Mesenchymal stem cell (in vitro differentiated cells and primary cell): ENCODE results near the gene APOM.

Experiments
- DNase-seq: peaks from one replicate; pipeline ENCODE4 v3.0.0-alpha.2; 2013
- H2AFZ ChIP-seq: one replicate; pipeline ENCODE4 v1.6.1; 2013; ENCODE audit warnings: low read depth, mild to moderate bottlenecking, control low read depth, inconsistent platforms, low read length, moderate library complexity
- H2AK5ac ChIP-seq: 2 replicates; pipeline ENCODE4 v1.6.1; 2013; ENCODE audit warnings: low read length, moderate library complexity, mild to moderate bottlenecking, inconsistent platforms; ENCODE audit not compliant: severe bottlenecking
- H2BK120ac ChIP-seq: one replicate; pipeline ENCODE4 v1.6.1; 2013; ENCODE audit warnings: low read depth, mild to moderate bottlenecking, inconsistent platforms, low read length, moderate library complexity
- H2BK12ac ChIP-seq, 2 experiments: one replicate each; pipeline ENCODE4 v1.6.1; 2013; ENCODE audit warnings: inconsistent platforms in 2 of 2, low read length in 2 of 2, mild to moderate bottlenecking in 2 of 2, moderate library complexity in 2 of 2, control low read depth in 1 of 2
- H2BK15ac ChIP-seq: one replicate; pipeline ENCODE4 v1.6.1; 2013; ENCODE audit warnings: mild to moderate bottlenecking, low read depth, inconsistent platforms; ENCODE audit not compliant: poor library complexity, severe bottlenecking
- H2BK5ac ChIP-seq: 2 replicates; pipeline ENCODE4 v1.6.1; 2013; ENCODE audit warnings: low read depth, mild to moderate bottlenecking, low read length, control low read depth, inconsistent platforms; ENCODE audit not compliant: poor library complexity, severe bottlenecking
- H3K14ac ChIP-seq, 2 experiments: one replicate each; pipeline ENCODE4 v1.6.1; 2013; ENCODE audit warnings: inconsistent platforms in 2 of 2, low read length in 2 of 2, control low read depth in 1 of 2, mild to moderate bottlenecking in 1 of 2, moderate library complexity in 1 of 2
- H3K18ac ChIP-seq, 2 experiments: one replicate each; pipeline ENCODE4 v1.6.1; 2013; ENCODE audit warnings: inconsistent platforms in 2 of 2, low read length in 2 of 2, control low read depth in 1 of 2, low read depth in 1 of 2, mild to moderate bottlenecking in 1 of 2
- H3K23ac ChIP-seq, 2 experiments: one replicate each; pipeline ENCODE4 v1.6.1; 2013; ENCODE audit warnings: inconsistent platforms in 2 of 2, low read length in 2 of 2, mild to moderate bottlenecking in 2 of 2, moderate library complexity in 2 of 2, control low read depth in 1 of 2
- H3K27ac ChIP-seq: 2 replicates; pipeline ENCODE4 v1.5.1; 2013; ENCODE audit warnings: mild to moderate bottlenecking, moderate library complexity, low read length, control low read depth, inconsistent platforms; ENCODE audit not compliant: poor library complexity, severe bottlenecking
- H3K27me3 ChIP-seq, 2 experiments: 2 replicates each; pipeline versions ENCODE4 v1.6.1 to v1.7.0; 2013; ENCODE audit warnings: low read length in 2 of 2, mild to moderate bottlenecking in 2 of 2, moderate library complexity in 2 of 2, control low read depth in 1 of 2, inconsistent platforms in 1 of 2; ENCODE audit not compliant: control insufficient read depth in 1 of 2, insufficient read depth in 1 of 2
- H3K36me3 ChIP-seq, 2 experiments: 2 replicates each; pipeline versions ENCODE4 v1.6.1 to v1.7.0; 2013; ENCODE audit warnings: low read length in 2 of 2, control low read depth in 1 of 2, inconsistent platforms in 1 of 2, low read depth in 1 of 2, mild to moderate bottlenecking in 1 of 2; ENCODE audit not compliant: insufficient read depth in 2 of 2, control insufficient read depth in 1 of 2
- H3K4ac ChIP-seq, 2 experiments: one replicate each; pipeline ENCODE4 v1.6.1; 2013; ENCODE audit warnings: inconsistent platforms in 2 of 2, low read length in 2 of 2, mild to moderate bottlenecking in 2 of 2, moderate library complexity in 2 of 2, control low read depth in 1 of 2, low read depth in 1 of 2
- H3K4me1 ChIP-seq: 2 replicates; pipeline ENCODE4 v1.6.1; 2013; ENCODE audit warnings: low read depth, low read length, control low read depth; ENCODE audit not compliant: control insufficient read depth, insufficient read depth
- H3K4me2 ChIP-seq: 2 replicates; pipeline ENCODE4 v1.6.1; 2013; ENCODE audit warnings: low read length, mild to moderate bottlenecking, inconsistent platforms; ENCODE audit not compliant: poor library complexity, severe bottlenecking
- H3K4me3 ChIP-seq, 2 experiments: 2 replicates each; pipeline versions ENCODE4 v1.5.1 to v1.7.0; 2013; ENCODE audit warnings: low read length in 2 of 2, mild to moderate bottlenecking in 2 of 2, control low read depth in 1 of 2, low read depth in 1 of 2; ENCODE audit not compliant: insufficient read depth in 1 of 2
- H3K79me1 ChIP-seq: replicated peaks from 2 replicates; pipeline ENCODE4 v1.6.1; 2013; ENCODE audit warnings: mild to moderate bottlenecking, control low read depth, low read length, inconsistent platforms; ENCODE audit not compliant: poor library complexity, severe bottlenecking
- H3K9ac ChIP-seq: 2 replicates; pipeline ENCODE4 v1.7.0; 2013; ENCODE audit warnings: mild to moderate bottlenecking, low read length, moderate library complexity
- H3K9me3 ChIP-seq: 2 replicates; pipeline ENCODE4 v1.7.0; 2013; ENCODE audit warnings: mild to moderate bottlenecking, low read length; ENCODE audit not compliant: control insufficient read depth
- H4K8ac ChIP-seq: one replicate; pipeline ENCODE4 v1.6.1; 2013; ENCODE audit warnings: inconsistent platforms, mild to moderate bottlenecking, low read length, moderate library complexity
- H4K91ac ChIP-seq: one replicate; pipeline ENCODE4 v1.6.1; 2013; ENCODE audit warnings: mild to moderate bottlenecking, low read length, inconsistent platforms
- WGBS: methylation state at CpG from one replicate; pipeline ENCODE4 v1.1.7; 2013; ENCODE audit warnings: mixed read lengths; 5-methylcytosine and 5-hydroxymethylcytosine counted together

APOM gene

GRCh38 chr6:31701666-31702404 is 46.1 kb downstream of the APOM start:
- Histone ChIP-seq H2BK15ac (peak overlapping the region; percentile 76), H2BK12ac (no peak overlapping the region), H2BK5ac (no peak overlapping the region), H3K4me3 (peak overlapping the region; percentile 21 to 97), H3K9me3 (no peaks in the 10 kb centered on the region), H3K4me1 (peaks cover 15% of the 10 kb centered on the region), H2BK120ac (no peak overlapping the region), H3K4ac (peak overlapping the region in 1 of 2 experiments; percentile 15), H2AK5ac (no peak overlapping the region), H3K23ac (no peak overlapping the region), H2AFZ (no peak overlapping the region), H3K9ac (peak overlapping the region; percentile 98), H3K18ac (peak overlapping the region in 1 of 2 experiments; percentile 41), H3K4me2 (peak overlapping the region; percentile 70), H3K27ac (no peak overlapping the region), H3K79me1 (peaks cover 18% of the 10 kb centered on the region), H3K27me3 (no peaks in the 10 kb centered on the region), H4K8ac (no peak overlapping the region), H4K91ac (no peak overlapping the region), H3K14ac (peak overlapping the region in 1 of 2 experiments; percentile 19), H3K36me3 (peaks cover 13 to 20% of the 10 kb centered on the region in 2 experiments)
- DNase-seq, result peak; percentile 66
- 49% methylated on average over 7 of the region's 7 CpGs for WGBS

- Histone ChIP-seq H3K79me1 (peaks cover 18% of the 10 kb centered on the region), H2BK15ac (no peak overlapping the region), H3K4ac (peak overlapping the region; percentile 1 to 96), H2AFZ (peak overlapping the region; percentile 62), H3K9ac (peak overlapping the region; percentile 98), H3K23ac (no peak overlapping the region), H4K8ac (no peak overlapping the region), H3K4me2 (peak overlapping the region; percentile 70), H3K36me3 (peaks cover 11 to 17% of the 10 kb centered on the region in 2 experiments), H3K9me3 (no peaks in the 10 kb centered on the region), H2BK12ac (no peak overlapping the region), H3K4me1 (peaks cover 15% of the 10 kb centered on the region), H2AK5ac (no peak overlapping the region), H3K18ac (peak overlapping the region; percentile 17 to 94), H2BK5ac (no peak overlapping the region), H3K14ac (peak overlapping the region in 1 of 2 experiments; percentile 71), H3K4me3 (peak overlapping the region; percentile 78 to 97), H2BK120ac (no peak overlapping the region), H3K27me3 (no peaks in the 10 kb centered on the region), H3K27ac (peak overlapping the region; percentile 88), H4K91ac (no peak overlapping the region)
- DNase-seq, result no peak
- WGBS, result 6% methylated on average over 8 of the region's 10 CpGs
Observed at GRCh38 chr6:31702405-31702818, 46.7 kb downstream of the APOM start.

DNA sequence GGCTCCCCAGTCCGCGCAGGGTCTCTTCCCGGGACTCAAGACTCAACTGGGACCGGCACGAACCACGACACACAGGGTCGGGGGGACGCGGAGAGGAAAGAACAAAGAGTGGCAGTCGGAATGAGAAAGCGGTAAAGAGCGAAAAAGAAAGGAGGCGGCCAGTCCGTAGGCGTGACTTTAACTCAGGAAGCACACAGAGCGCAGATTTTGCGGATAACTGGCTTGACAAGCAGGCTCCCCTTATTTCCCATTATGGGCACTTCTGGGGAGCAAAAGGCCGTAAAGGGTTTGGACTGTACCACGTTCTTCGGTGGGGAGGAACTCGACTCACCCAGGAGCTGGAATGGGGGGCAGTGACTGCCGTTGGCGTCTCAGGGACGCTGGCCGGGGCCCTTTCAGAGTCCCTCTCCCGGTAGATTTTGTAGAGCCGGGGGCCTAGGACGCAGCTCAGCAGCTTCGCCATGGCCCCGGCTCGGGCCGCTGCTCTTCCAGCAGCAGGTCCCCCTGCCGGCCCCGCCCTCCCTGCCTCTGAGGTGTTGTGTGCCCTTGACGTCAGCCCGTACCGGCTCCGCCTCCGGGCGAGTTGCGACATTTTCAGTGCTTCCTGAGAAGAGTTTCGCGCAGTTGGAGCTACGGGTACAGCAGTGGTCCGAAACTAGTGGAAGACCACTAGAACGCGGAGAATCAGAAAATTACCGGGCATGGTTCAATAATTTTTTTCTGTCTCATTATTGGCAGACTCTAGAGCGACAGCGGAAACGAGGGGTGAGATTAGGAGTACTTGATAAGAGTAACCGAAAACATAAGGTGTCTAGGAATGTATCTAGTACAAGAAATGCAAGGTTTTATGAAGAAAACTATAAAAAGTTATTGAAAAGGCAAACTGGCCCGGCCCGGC is 47.4 kb downstream of the APOM start, which contains the start of gene ABHD16A:
Gene ABHD16A, minus strand, starts transcription at position 506 of the 898 bp plus-strand sequence. Its CDS starts 43 bp downstream, at position 463.
- Histone ChIP-seq H4K91ac (no peak within 1 kb of the TSS), H3K9ac (peak within 1 kb of the TSS; percentile 98), H2BK120ac (no peak within 1 kb of the TSS), H3K4me3 (peak within 1 kb of the TSS; percentile 78 to 97), H2BK15ac (peak within 1 kb of the TSS; percentile 76), H3K27ac (peak within 1 kb of the TSS; percentile 88), H2AK5ac (peak within 1 kb of the TSS; percentile 82), H3K18ac (peak within 1 kb of the TSS; percentile 17 to 94), H3K4ac (peak within 1 kb of the TSS; percentile 58 to 96), H2BK12ac (peak within 1 kb of the TSS in 1 of 2 experiments; percentile 44), H3K9me3 (no peaks in the 10 kb centered on the region), H3K4me2 (peak within 1 kb of the TSS; percentile 70), H3K79me1 (peaks cover 15% of the 10 kb centered on the region), H3K4me1 (peaks cover 15% of the 10 kb centered on the region), H3K27me3 (no peaks in the 10 kb centered on the region), H2BK5ac (peak within 1 kb of the TSS; percentile 78), H3K23ac (peak within 1 kb of the TSS in 1 of 2 experiments; percentile 64), H3K36me3 (peaks cover 11 to 17% of the 10 kb centered on the region in 2 experiments), H3K14ac (peak within 1 kb of the TSS in 1 of 2 experiments; percentile 71), H2AFZ (peak within 1 kb of the TSS; percentile 78), H4K8ac (peak within 1 kb of the TSS; percentile 80)
- peak; percentile 98 for DNase-seq
- 4% methylated on average over 54 of the region's 54 CpGs for WGBS
